OCI-LY7 (cell line): ENCODE measurements around the gene PDXP. TPM values are rescaled to one million over a fixed set of nuclear protein-coding genes. Genes with fewer than 3 reads are reported as not detected.

ENCODE experiments used
- BruUV-seq: library from RNA; stranded (reverse); fragments of 400-500 nt; replicated peaks from 2 replicates; lab custom pipeline; 2021; lab: Mats Ljungman, UMichigan
- CTCF ChIA-PET: fragments of 300-600 bp; sonication (Branson Sonifier 250); formaldehyde crosslinking; loops from one replicate; lab custom pipeline; 2022; ENCODE audit warnings: antibody characterized with exemption; ENCODE audit not compliant: unreplicated experiment; lab: Charles Lee
- POLR2A ChIA-PET: fragments of 300-600 bp; sonication (Branson Sonifier 250); formaldehyde crosslinking; loops from one replicate; lab custom pipeline; 2022; ENCODE audit warnings: antibody characterized with exemption; lab: Charles Lee
- DNase-seq: peaks from one replicate; pipeline ENCODE4 v3.0.0-alpha.2; 2015; ENCODE audit warnings: low spot score
- H2AFZ ChIP-seq: fragments of 200-600 bp; sonication (generic), shearing (Covaris generic); 2 replicates; pipeline ENCODE4 v1.6.1; 2014; ENCODE audit warnings: mild to moderate bottlenecking, antibody characterized with exemption, low read length, moderate library complexity
- H3K27ac ChIP-seq: fragments of 200-600 bp; sonication (generic); 2 replicates; pipeline ENCODE4 v1.5.1; 2014; ENCODE audit warnings: mixed run types, low read depth, mild to moderate bottlenecking, moderate library complexity, low read length, inconsistent platforms; ENCODE audit not compliant: poor library complexity, severe bottlenecking
- H3K36me3 ChIP-seq: fragments of 200-600 bp; sonication (generic); 2 replicates; pipeline ENCODE4 v1.6.1; 2014; ENCODE audit warnings: mild to moderate bottlenecking, antibody characterized with exemption, low read length, moderate library complexity, mixed read lengths; ENCODE audit not compliant: insufficient read depth
- H3K4me1 ChIP-seq: fragments of 200-600 bp; sonication (generic); 2 replicates; pipeline ENCODE4 v1.5.1; 2014; ENCODE audit warnings: mild to moderate bottlenecking, low read length; ENCODE audit not compliant: insufficient read depth, poor library complexity, severe bottlenecking
- H3K4me2 ChIP-seq: fragments of 200-600 bp; sonication (generic); 2 replicates; pipeline ENCODE4 v1.6.1; 2014; ENCODE audit warnings: mild to moderate bottlenecking, low read length
- H3K4me3 ChIP-seq: fragments of 200-600 bp; sonication (generic); 2 replicates; pipeline ENCODE4 v1.5.1; 2014; ENCODE audit warnings: mild to moderate bottlenecking, low read depth, low read length; ENCODE audit not compliant: poor library complexity, severe bottlenecking
- H3K79me2 ChIP-seq: fragments of 200-600 bp; sonication (generic); 2 replicates; pipeline ENCODE4 v1.6.1; 2016; ENCODE audit warnings: low read depth, mild to moderate bottlenecking, low read length, moderate library complexity, mixed read lengths; ENCODE audit not compliant: insufficient read depth
- H3K9me2 ChIP-seq: fragments of 200-600 bp; sonication (generic); 2 replicates; pipeline ENCODE4 v1.6.1; 2016; ENCODE audit warnings: mild to moderate bottlenecking, low read length, mixed read lengths; ENCODE audit not compliant: insufficient read depth
- H3K9me3 ChIP-seq: fragments of 200-600 bp; sonication (generic); 2 replicates; pipeline ENCODE4 v1.6.1; 2014; ENCODE audit warnings: mild to moderate bottlenecking, mixed run types, low read length, mixed read lengths
- H4K20me1 ChIP-seq: fragments of 200-600 bp; sonication (generic); 2 replicates; pipeline ENCODE4 v1.6.1; 2014; ENCODE audit warnings: mild to moderate bottlenecking, antibody characterized with exemption, low read length, moderate library complexity, mixed read lengths; ENCODE audit not compliant: insufficient read depth
- EZH2phosphoT487 ChIP-seq: fragments of 200-600 bp; sonication (generic); IDR thresholded peaks from 2 replicates; pipeline ENCODE4 v1.6.1; 2018; ENCODE audit warnings: low read depth, borderline replicate concordance, mild to moderate bottlenecking, mixed run types, antibody characterized with exemption, low read length, moderate library complexity, mixed read lengths
- intact Hi-C: fragments of 100-400 bp; cut with micrococcal nuclease; formaldehyde crosslinking; loops from one replicate; pipeline ENCODE4 v1.10.0; 2022; ENCODE audit not compliant: unreplicated experiment
- total RNA-seq, 2 experiments: library from RNA; depleted of rRNA in 1 of 2; stranded (reverse); fragments of >200 nt in 1 of 2; shearing (Covaris generic) in 1 of 2; gene quantifications; 2 replicates each; pipeline ENCODE4 v1.2.3, GENCODE V29; 2014 to 2022
- TF ChIP-seq, protein P1 (sequence below): fragments of 200-600 bp; sonication (generic); conservative IDR thresholded peaks from 2 replicates; pipeline ENCODE4 v1.5.1; 2014; ENCODE audit warnings: mild to moderate bottlenecking, antibody characterized with exemption, low read length, moderate library complexity, mixed read lengths

The PDXP gene
- total RNA-seq, 2 experiments from 2014 or later: 55.8 to 61.2 TPM

DNA sequence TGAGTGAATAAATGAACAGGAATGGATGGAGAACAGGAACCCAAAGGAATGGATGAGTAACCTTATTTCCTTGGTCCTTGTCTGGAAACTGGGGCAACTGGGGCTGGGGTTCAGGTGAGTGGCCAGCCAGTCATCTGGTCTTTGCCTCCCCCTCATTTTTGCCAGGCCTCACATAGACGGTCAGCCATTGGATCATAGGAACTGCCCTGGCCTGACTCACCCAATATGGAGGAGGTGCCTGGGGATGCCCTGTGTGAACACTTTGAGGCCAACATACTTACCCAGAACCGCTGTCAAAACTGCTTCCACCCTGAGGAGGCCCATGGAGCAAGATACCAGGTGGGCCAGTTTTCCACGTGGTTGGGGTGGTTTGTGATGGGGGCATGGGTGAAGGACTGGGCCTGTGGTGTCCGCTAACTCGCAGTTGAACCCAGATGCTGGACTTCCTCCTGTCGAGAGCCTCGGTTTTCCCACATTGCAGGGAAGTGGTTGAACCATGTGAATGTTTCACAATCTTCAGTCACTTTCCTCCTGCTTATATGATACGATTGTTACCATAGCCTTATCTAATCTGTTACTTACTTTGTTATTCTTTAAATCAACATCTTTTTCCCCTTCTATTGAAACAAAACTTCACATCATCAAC, 42.7 kb downstream of the PDXP start:
- Histone ChIP-seq H3K9me3 (no peaks in the 10 kb centered on the region), H3K4me1 (peaks cover 7% of the 10 kb centered on the region), H3K9me2 (no peaks in the 10 kb centered on the region), H2AFZ (no peak overlapping the region), H3K27ac (no peak overlapping the region), H3K36me3 (no peaks in the 10 kb centered on the region), H3K4me3 (no peak overlapping the region), H3K79me2 (no peaks in the 10 kb centered on the region), H4K20me1 (no peaks in the 10 kb centered on the region), H3K4me2 (no peak overlapping the region)
- no TSS peak for BruUV-seq
- TF ChIP-seq EZH2phosphoT487: no peak
- TF ChIP-seq, protein P1, sequence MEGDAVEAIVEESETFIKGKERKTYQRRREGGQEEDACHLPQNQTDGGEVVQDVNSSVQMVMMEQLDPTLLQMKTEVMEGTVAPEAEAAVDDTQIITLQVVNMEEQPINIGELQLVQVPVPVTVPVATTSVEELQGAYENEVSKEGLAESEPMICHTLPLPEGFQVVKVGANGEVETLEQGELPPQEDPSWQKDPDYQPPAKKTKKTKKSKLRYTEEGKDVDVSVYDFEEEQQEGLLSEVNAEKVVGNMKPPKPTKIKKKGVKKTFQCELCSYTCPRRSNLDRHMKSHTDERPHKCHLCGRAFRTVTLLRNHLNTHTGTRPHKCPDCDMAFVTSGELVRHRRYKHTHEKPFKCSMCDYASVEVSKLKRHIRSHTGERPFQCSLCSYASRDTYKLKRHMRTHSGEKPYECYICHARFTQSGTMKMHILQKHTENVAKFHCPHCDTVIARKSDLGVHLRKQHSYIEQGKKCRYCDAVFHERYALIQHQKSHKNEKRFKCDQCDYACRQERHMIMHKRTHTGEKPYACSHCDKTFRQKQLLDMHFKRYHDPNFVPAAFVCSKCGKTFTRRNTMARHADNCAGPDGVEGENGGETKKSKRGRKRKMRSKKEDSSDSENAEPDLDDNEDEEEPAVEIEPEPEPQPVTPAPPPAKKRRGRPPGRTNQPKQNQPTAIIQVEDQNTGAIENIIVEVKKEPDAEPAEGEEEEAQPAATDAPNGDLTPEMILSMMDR: no peak
- ChIA-PET POLR2A (no interaction called here), CTCF (no interaction called here)
- intact Hi-C loops: no loop called here
- no peak for DNase-seq

DNA sequence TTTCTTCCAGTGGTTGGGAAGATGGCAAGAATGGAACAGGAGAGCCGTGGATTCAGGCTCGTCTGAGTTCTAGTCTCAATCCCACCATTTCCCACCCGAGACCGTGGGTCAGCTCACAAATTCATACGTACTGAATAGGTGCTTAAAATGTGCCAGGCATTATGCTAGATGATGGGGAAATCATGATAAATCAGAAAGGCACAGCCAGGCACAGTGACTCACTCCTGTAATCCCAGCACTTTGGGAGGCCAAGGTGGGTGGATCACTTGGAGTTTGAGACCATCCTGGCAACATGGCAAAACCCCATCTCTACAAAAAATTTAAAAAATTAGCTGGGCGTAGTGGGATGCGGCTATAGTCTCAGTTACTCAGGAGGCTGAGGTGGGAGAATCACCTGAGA, 45.4 kb downstream of the PDXP start:
- POLR2A ChIA-PET: no interaction called here

DNA sequence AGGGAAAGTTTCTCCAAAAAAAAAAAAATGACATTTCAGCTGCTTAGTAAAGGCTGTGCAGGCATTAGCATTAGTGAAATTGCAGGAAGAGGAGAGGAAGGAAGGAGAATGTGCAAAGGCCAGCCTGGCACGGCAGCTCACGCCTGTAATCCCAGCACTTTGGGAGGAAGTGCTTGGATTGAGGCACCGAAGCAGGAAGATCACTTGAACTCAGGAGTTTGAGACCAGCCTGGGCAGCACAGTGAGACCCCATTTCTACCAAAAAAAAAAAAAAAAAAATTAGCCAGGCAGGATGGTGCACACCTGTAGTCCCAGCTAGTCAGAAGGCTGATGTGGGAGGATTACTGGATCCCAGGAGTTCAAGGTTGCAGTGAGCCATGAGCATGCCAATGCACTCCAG, 46.1 kb downstream of the PDXP start:
- H3K36me3 ChIP-seq: no peaks in the 10 kb centered on the region
- CTCF ChIA-PET: no interaction called here
- POLR2A ChIA-PET: interaction anchor here (0.6 kb wide), 1 partner anchor 130 kb away, joined by 5 read pairs; no protein-coding TSS in a partner anchor
- no peak for DNase-seq
- intact Hi-C loops: no loop called here
- no TSS peak for BruUV-seq
- H3K4me2 ChIP-seq: no peak overlapping the region
- no peaks in the 10 kb centered on the region for H3K9me3 ChIP-seq
- no peak overlapping the region for H3K27ac ChIP-seq
- H3K9me2 ChIP-seq: no peaks in the 10 kb centered on the region
- no peaks in the 10 kb centered on the region for H3K79me2 ChIP-seq
- no peak overlapping the region for H3K4me3 ChIP-seq
- TF ChIP-seq EZH2phosphoT487: no peak
- TF ChIP-seq, protein P1: no peak
- no peak overlapping the region for H2AFZ ChIP-seq
- no peaks in the 10 kb centered on the region for H3K4me1 ChIP-seq
- no peaks in the 10 kb centered on the region for H4K20me1 ChIP-seq

More for the DNA sequence above, 45.4 kb downstream of the PDXP start:
- H3K4me3 ChIP-seq: no peak overlapping the region
- no peaks in the 10 kb centered on the region for H3K9me3 ChIP-seq
- H3K36me3 ChIP-seq: no peaks in the 10 kb centered on the region
- H3K4me2 ChIP-seq: no peak overlapping the region
- CTCF ChIA-PET: no interaction called here
- no peaks in the 10 kb centered on the region for H3K4me1 ChIP-seq
- intact Hi-C loops: no loop called here
- no TSS peak for BruUV-seq
- no peaks in the 10 kb centered on the region for H3K79me2 ChIP-seq
- no peaks in the 10 kb centered on the region for H4K20me1 ChIP-seq
- no peak overlapping the region for H2AFZ ChIP-seq
- no peak for TF ChIP-seq EZH2phosphoT487
- TF ChIP-seq, protein P1: no peak
- no peak overlapping the region for H3K27ac ChIP-seq
- no peaks in the 10 kb centered on the region for H3K9me2 ChIP-seq
- DNase-seq: no peak
